GM12801 (cell line): ENCODE data around the gene OSGIN1.

Source experiments
- CTCF ChIP-seq: IDR thresholded peaks from one replicate; pipeline ENCODE4 v1.5.1; 2011; ENCODE audit warnings: control low read depth; ENCODE audit not compliant: insufficient read length; ENCODE audit errors: extremely low read depth

The OSGIN1 gene

GRCh38 chr16:83959656-83960434 lies 6.8 kb downstream of the OSGIN1 start:
- no peak for TF ChIP-seq CTCF

GRCh38 chr16:83960521-83961249 lies 7.6 kb downstream of the OSGIN1 start:
- TF ChIP-seq CTCF: no peak

- TF ChIP-seq CTCF: no peak
Observed at GRCh38 chr16:83961591-83961990, 8.6 kb downstream of the OSGIN1 start.

- TF ChIP-seq CTCF: no peak
Observed at GRCh38 chr16:83963277-83964119, 10.5 kb downstream of the OSGIN1 start.

- no peak for TF ChIP-seq CTCF
Observed at GRCh38 chr16:83964684-83965443, 11.8 kb downstream of the OSGIN1 start.

- TF ChIP-seq CTCF: no peak
Observed at GRCh38 chr16:83965444-83966152, 12.6 kb downstream of the OSGIN1 start.
